Measurements from ENCODE around the gene NKTR. TPM values are rescaled to one million over a fixed set of nuclear protein-coding genes. Genes with fewer than 3 reads are reported as not detected.

Gene NKTR
- total RNA-seq, 6 donors from 2014 or later = 53.7 to 231 (median 103) TPM

GRCh38 chr3:42652251-42652610 lies 51.7 kb downstream of the NKTR start:
- ATAC-seq (ENCODE audit: low FRiP score in 2 of 2) (no peak), DNase-seq (no peak)
- H3K4me3 ChIP-seq = peak overlapping the region in 2 of 4 donors; percentile 83 to 85
- H3K4me1 ChIP-seq = peaks cover 33 to 48% (median 39%) of the 10 kb centered on the region in 4 donors
- WGBS, 2 donors = 38 to 80% methylated on average over 1 of the region's 1 CpG
- H3K9me3 ChIP-seq = no peaks in the 10 kb centered on the region
- peaks cover 2 to 19% (median 7%) of the 10 kb centered on the region in 4 donors for H3K36me3 ChIP-seq
- H3K27ac ChIP-seq = peak overlapping the region; percentile 81 to 96 (median 92)
- H3K27me3 ChIP-seq = no peaks in the 10 kb centered on the region
- TF ChIP-seq POLR2AphosphoS5 (IDR thresholded peaks at IDR 0.05) (no peak), CTCF (IDR thresholded peaks at IDR 0.05) (no peak), EP300 (IDR thresholded peaks at IDR 0.05) (no peak), POLR2A (IDR thresholded peaks at IDR 0.05) (no peak)

GRCh38 chr3:42652611-42653302 lies 52.3 kb downstream of the NKTR start:
- ATAC-seq (ENCODE audit: low FRiP score in 2 of 2) (peak; percentile 81 to 83), DNase-seq (peak in 1 of 2 donors; percentile 86)
- H3K4me1 ChIP-seq = peaks cover 33 to 48% (median 39%) of the 10 kb centered on the region in 4 donors
- H3K27ac ChIP-seq = peak overlapping the region; percentile 81 to 96 (median 92)
- 29 to 43% methylated on average over 5 to 7 of the region's 7 CpGs for WGBS, 2 donors
- H3K9me3 ChIP-seq = no peaks in the 10 kb centered on the region
- H3K36me3 ChIP-seq = peaks cover 0 to 14% (median 2%) of the 10 kb centered on the region in 4 donors
- H3K27me3 ChIP-seq = no peaks in the 10 kb centered on the region
- peak overlapping the region in 3 of 4 donors; percentile 83 to 85 (median 85) for H3K4me3 ChIP-seq
- no peak for TF ChIP-seq CTCF (IDR thresholded peaks at IDR 0.05)
- peak in 2 of 4 donors; percentile 39 to 83 for TF ChIP-seq POLR2A (IDR thresholded peaks at IDR 0.05)
- peak; percentile 45 to 84 for TF ChIP-seq POLR2AphosphoS5 (IDR thresholded peaks at IDR 0.05)

GRCh38 chr3:42653303-42653559 lies 52.7 kb downstream of the NKTR start:
- DNase-seq (no peak), ATAC-seq (ENCODE audit: low FRiP score in 2 of 2) (peak in 1 of 2 donors; percentile 0)
- Histone ChIP-seq H3K4me1 (peaks cover 33 to 48% (median 39%) of the 10 kb centered on the region in 4 donors), H3K4me3 (peak overlapping the region; percentile 78 to 85 (median 84)), H3K27ac (peak overlapping the region; percentile 81 to 96 (median 92)), H3K27me3 (no peaks in the 10 kb centered on the region), H3K9me3 (no peaks in the 10 kb centered on the region), H3K36me3 (peaks cover 0 to 12% (median 2%) of the 10 kb centered on the region in 4 donors)
- 36 to 38% methylated on average over 3 of the region's 3 CpGs for WGBS, 2 donors
- no peak for TF ChIP-seq POLR2AphosphoS5 (IDR thresholded peaks at IDR 0.05)
- no peak for TF ChIP-seq POLR2A (IDR thresholded peaks at IDR 0.05)
- no peak for TF ChIP-seq CTCF (IDR thresholded peaks at IDR 0.05)
- TF ChIP-seq EP300 (IDR thresholded peaks at IDR 0.05) = no peak

GRCh38 chr3:42653560-42654330 lies 53.3 kb downstream of the NKTR start, which contains the start of gene ZBTB47:
Gene ZBTB47 (plus strand): TSS chr3:42653697. CDS start chr3:42658356, 4,659 bp downstream.
- peak within 1 kb of the TSS; percentile 79 to 85 (median 84) for H3K4me3 ChIP-seq
- WGBS, 2 donors = 14 to 26% methylated on average over 3 to 7 of the region's 31 CpGs
- peaks cover 0 to 14% (median 6%) of the 10 kb centered on the region in 4 donors for H3K36me3 ChIP-seq
- DNase-seq (peak; percentile 81 to 89), ATAC-seq (ENCODE audit: low FRiP score in 2 of 2) (peak; percentile 17 to 52)
- no peaks in the 10 kb centered on the region for H3K27me3 ChIP-seq
- peak within 1 kb of the TSS; percentile 81 to 96 (median 92) for H3K27ac ChIP-seq
- H3K4me1 ChIP-seq = peaks cover 33 to 48% (median 39%) of the 10 kb centered on the region in 4 donors
- no peaks in the 10 kb centered on the region for H3K9me3 ChIP-seq
- TF ChIP-seq EP300 (IDR thresholded peaks at IDR 0.05) (no peak), CTCF (IDR thresholded peaks at IDR 0.05) (peak in 2 of 6 experiments; percentile 4 to 22), POLR2A (IDR thresholded peaks at IDR 0.05) (peak in 1 of 4 donors; percentile 21), POLR2AphosphoS5 (IDR thresholded peaks at IDR 0.05) (peak in 1 of 2 donors; percentile 29)

Measured in upper lobe of left lung (tissue), 6 donors.